COLO668 (cell line): ENCODE measurements around the gene HMGA1.

Source experiments
- DNase-seq: peaks from one replicate; lab custom pipeline; 2025; ENCODE audit not compliant: unreplicated experiment; lab: John Stamatoyannopoulos, UW

HMGA1 gene

GRCh38 chr6:34223956-34224940 lies 12.4 kb upstream of the HMGA1 start:
- DNase-seq: peak; percentile 89

- DNase-seq: no peak
These were observed 11.1 kb upstream of the HMGA1 start for GRCh38 chr6:34225551-34225950.

- no peak for DNase-seq
These were observed 10.6 kb upstream of the HMGA1 start for GRCh38 chr6:34226066-34226465.

- DNase-seq: no peak
These were observed 9.7 kb upstream of the HMGA1 start for GRCh38 chr6:34226731-34227586.

- no peak for DNase-seq
These were observed 8.8 kb upstream of the HMGA1 start for GRCh38 chr6:34227761-34228421.

GRCh38 chr6:34229877-34230276 lies 6.8 kb upstream of the HMGA1 start:
- DNase-seq: no peak

GRCh38 chr6:34230653-34231371 lies 5.9 kb upstream of the HMGA1 start:
- no peak for DNase-seq

GRCh38 chr6:34231566-34232336 lies 4.9 kb upstream of the HMGA1 start:
- no peak for DNase-seq

- DNase-seq: no peak
These were observed 3.8 kb upstream of the HMGA1 start for GRCh38 chr6:34232901-34233300.

- no peak for DNase-seq
These were observed 2.8 kb upstream of the HMGA1 start for GRCh38 chr6:34233867-34234266.

- no peak for DNase-seq
These were observed 1.9 kb upstream of the HMGA1 start for GRCh38 chr6:34234667-34235306.

- DNase-seq: no peak
These were observed 1.2 kb upstream of the HMGA1 start for GRCh38 chr6:34235307-34236130.

GRCh38 chr6:34236131-34236442 lies 586 bp upstream of the HMGA1 start:
- no peak for DNase-seq

- peak; percentile 60 for DNase-seq
These were observed 646 bp downstream of the HMGA1 start for GRCh38 chr6:34237316-34237721.

- DNase-seq: peak; percentile 82
These were observed 1.3 kb downstream of the HMGA1 start for GRCh38 chr6:34237722-34238584.

- DNase-seq: no peak
These were observed 2.2 kb downstream of the HMGA1 start for GRCh38 chr6:34238585-34239499.

- DNase-seq: no peak
These were observed 2.8 kb downstream of the HMGA1 start for GRCh38 chr6:34239500-34239825.
